ENCODE results near the gene SP110. TPM values are rescaled to one million over a fixed set of nuclear protein-coding genes. Genes with fewer than 3 reads are reported as not detected.

Gene SP110
- total and polyA plus RNA-seq, 2 donors (not counting 3 experiments of a cell fraction or from before 2014, with no cell fraction given) = 10.2 to 10.7 TPM

DNA sequence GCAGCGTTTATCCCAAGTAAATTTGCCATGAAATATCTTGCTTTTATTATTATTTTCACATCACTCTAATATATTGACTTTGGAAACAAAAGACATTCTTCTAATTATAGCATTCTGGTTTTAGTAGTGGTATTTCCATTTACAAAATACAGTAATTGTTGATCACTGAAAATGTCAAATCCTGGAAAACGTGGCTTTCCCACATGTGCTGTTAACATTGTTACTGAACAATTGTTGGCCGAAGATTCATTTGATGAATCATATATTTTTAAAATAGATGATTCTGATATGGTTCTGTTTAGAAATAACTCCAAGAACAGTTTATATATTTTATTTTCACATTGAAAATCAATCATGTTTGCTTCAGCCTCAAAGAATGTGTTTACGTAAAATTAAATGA is 38.7 kb upstream of the SP110 start:
- Histone ChIP-seq H3K9ac (replicated peaks; ENCODE audit: extremely low read depth, insufficient read depth, low read length) (no peak overlapping the region), H3K27me3 (ENCODE audit: control insufficient read depth in 2 of 2, insufficient read depth in 2 of 2, low read length in 2 of 2) (peaks cover 3 to 5% of the 10 kb centered on the region in 2 experiments), H3K36me3 (ENCODE audit: control insufficient read depth in 2 of 2, extremely low read depth in 1 of 2, insufficient read depth in 2 of 2, low read length in 2 of 2) (no peaks in the 10 kb centered on the region), H3K79me2 (ENCODE audit: control insufficient read depth, insufficient read depth, low read length) (no peaks in the 10 kb centered on the region), H3K4me2 (ENCODE audit: insufficient read depth, low read length) (no peak overlapping the region), H3K9me1 (replicated peaks; ENCODE audit: control insufficient read depth, extremely low read depth, insufficient read depth, low read length) (no peaks in the 10 kb centered on the region), H2AFZ (ENCODE audit: low read depth, low read length) (no peak overlapping the region), H3K4me3 (replicated peaks in 1 of 3; ENCODE audit: insufficient read depth in 1 of 3, low read depth in 1 of 3, low read length in 3 of 3) (no peak overlapping the region), H3K27ac (ENCODE audit: insufficient read depth, low read depth, low read length) (no peak overlapping the region), H4K20me1 (replicated peaks; ENCODE audit: control insufficient read depth, extremely low read depth, insufficient read depth, low read length) (no peaks in the 10 kb centered on the region), H3K9me3 (replicated peaks; ENCODE audit: control insufficient read depth, insufficient read depth, low read length) (no peaks in the 10 kb centered on the region), H3K4me1 (ENCODE audit: control insufficient read depth, extremely low read depth, insufficient read depth, low read length) (no peaks in the 10 kb centered on the region)
- dilution Hi-C loops (cut with MboI; ENCODE audit: extremely low pct_ligation_motif_present, low sequenced_read_pairs) = no loop called here
- DNase-seq (ENCODE audit: low read depth, low spot score) = no peak
- TF ChIP-seq EZH2 (IDR thresholded peaks at IDR 0.05; ENCODE audit: borderline replicate concordance, low read depth, low read length, severe bottlenecking) (no peak), FOS (IDR thresholded peaks at IDR 0.05; ENCODE audit: borderline replicate concordance, insufficient read depth, low read length) (no peak), MAX (IDR thresholded peaks at IDR 0.05; ENCODE audit: insufficient read depth, insufficient read length) (no peak), MYC (IDR thresholded peaks at IDR 0.05; ENCODE audit: low read depth, low read length) (no peak), POLR2AphosphoS5 (IDR thresholded peaks at IDR 0.05; ENCODE audit: insufficient read depth, low read depth, low read length) (no peak), GATA2 (IDR thresholded peaks at IDR 0.05; ENCODE audit: insufficient read depth, insufficient read length, low read depth, low read length) (no peak), JUN (IDR thresholded peaks at IDR 0.05; ENCODE audit: borderline replicate concordance, insufficient read depth, insufficient read length, low read depth) (no peak), CTCF (IDR thresholded peaks at IDR 0.05; ENCODE audit: extremely low read depth in 1 of 2, insufficient read depth in 1 of 2, low read depth in 1 of 2, low read length in 2 of 2) (no peak), POLR2A (IDR thresholded peaks at IDR 0.05; ENCODE audit: low read depth, low read length) (no peak)
- no TSS peak for BruUV-seq (replicated peaks)
- ChIA-PET CTCF (no interaction called here), POLR2A (no interaction called here)
- no peak for FAIRE-seq
- intact Hi-C loops (cut with micrococcal nuclease) = no loop called here
